ENCODE data around the gene PTCHD4. TPM values are rescaled to one million over a fixed set of nuclear protein-coding genes. Genes with fewer than 3 reads are reported as not detected.
A peak's percentile ranks its signal among the peaks of the same experiment; 100 is the strongest.
"Not testable (repeated sequence)": the region's sequence is repeated elsewhere in the genome, so short reads cannot be mapped to it uniquely, and the experiment has no call there.

The PTCHD4 gene
- total and polyA plus RNA-seq, 3 donors from 2014 or later: 0.17 to 1.6 (median 0.68) TPM

- WGBS, 2 donors: 80 to 82% methylated on average over 1 of the region's 1 CpG
- intact Hi-C loops (cut with DNase I; ENCODE audit: low total_unique reads): no loop called here
- Histone ChIP-seq H3K4me1 (no peaks in the 10 kb centered on the region), H3K27ac (no peak overlapping the region), H3K36me3 (ENCODE audit: low read depth, missing control alignments) (no peaks in the 10 kb centered on the region), H3K27me3 (no peaks in the 10 kb centered on the region), H3K4me3 (no peak overlapping the region), H3K9me3 (no peaks in the 10 kb centered on the region)
- TF ChIP-seq POLR2A (IDR thresholded peaks at IDR 0.05): no peak
- TF ChIP-seq CTCF (IDR thresholded peaks at IDR 0.05): no peak
- DNase-seq: no peak
Measured at GRCh38 chr6:48111575-48111974, 578 bp upstream of the PTCHD4 start.

GRCh38 chr6:48110436-48111142 is 408 bp downstream of the PTCHD4 start:
- DNase-seq: no peak
- Histone ChIP-seq H3K9me3 (no peaks in the 10 kb centered on the region), H3K27me3 (no peaks in the 10 kb centered on the region), H3K36me3 (ENCODE audit: low read depth, missing control alignments) (no peaks in the 10 kb centered on the region), H3K4me1 (no peaks in the 10 kb centered on the region), H3K27ac (peak overlapping the region in 1 of 2 donors; percentile 7), H3K4me3 (no peak overlapping the region)
- intact Hi-C loops (cut with DNase I; ENCODE audit: low total_unique reads): no loop called here
- no peak for TF ChIP-seq POLR2A (IDR thresholded peaks at IDR 0.05)
- TF ChIP-seq CTCF (IDR thresholded peaks at IDR 0.05): no peak
- WGBS, 2 donors: 74 to 91% methylated on average over 2 of the region's 2 CpGs

GRCh38 chr6:48109944-48110343 is 1.1 kb downstream of the PTCHD4 start:
- H3K36me3 ChIP-seq (ENCODE audit: low read depth, missing control alignments): no peaks in the 10 kb centered on the region
- no peaks in the 10 kb centered on the region for H3K4me1 ChIP-seq
- no peaks in the 10 kb centered on the region for H3K27me3 ChIP-seq
- no peak overlapping the region for H3K4me3 ChIP-seq
- TF ChIP-seq CTCF (IDR thresholded peaks at IDR 0.05) (no peak), POLR2A (IDR thresholded peaks at IDR 0.05) (no peak)
- WGBS, 2 donors: 81 to 88% methylated on average over 3 of the region's 3 CpGs
- H3K9me3 ChIP-seq: no peaks in the 10 kb centered on the region
- intact Hi-C loops (cut with DNase I; ENCODE audit: low total_unique reads): no loop called here
- H3K27ac ChIP-seq: no peak overlapping the region
- DNase-seq: no peak

GRCh38 chr6:48102476-48103195 is 8.4 kb downstream of the PTCHD4 start:
- H3K36me3 ChIP-seq (ENCODE audit: low read depth, missing control alignments); H3K4me3 ChIP-seq; H3K27me3 ChIP-seq; H3K9me3 ChIP-seq; intact Hi-C loops (cut with DNase I; ENCODE audit: low total_unique reads); H3K27ac ChIP-seq; H3K4me1 ChIP-seq; DNase-seq: not testable (repeated sequence)
- 90 to 97% methylated on average over 9 to 17 of the region's 17 CpGs for WGBS, 2 donors

GRCh38 chr6:48101290-48101689 is 9.7 kb downstream of the PTCHD4 start:
- no peak overlapping the region for H3K4me3 ChIP-seq
- no peak overlapping the region for H3K27ac ChIP-seq
- H3K4me1 ChIP-seq: no peaks in the 10 kb centered on the region
- H3K36me3 ChIP-seq (ENCODE audit: low read depth, missing control alignments): no peaks in the 10 kb centered on the region
- H3K9me3 ChIP-seq: no peaks in the 10 kb centered on the region
- no peaks in the 10 kb centered on the region for H3K27me3 ChIP-seq
- intact Hi-C loops (cut with DNase I; ENCODE audit: low total_unique reads): no loop called here
- WGBS, 2 donors: 85 to 87% methylated on average over 1 of the region's 1 CpG
- DNase-seq: no peak
- TF ChIP-seq POLR2A (IDR thresholded peaks at IDR 0.05) (no peak), CTCF (IDR thresholded peaks at IDR 0.05) (no peak)

Data from testis (tissue), 3 donors.